Bronchial epithelial cell (primary cell): ENCODE results near the gene PSORS1C2. TPM values are rescaled to one million over a fixed set of nuclear protein-coding genes. Genes with fewer than 3 reads are reported as not detected.

ENCODE experiments used
- DNase-seq: peaks from one replicate; pipeline ENCODE4 v3.0.0-alpha.2; 2010; ENCODE audit warnings: low read depth
- FAIRE-seq: peaks from 2 replicates; lab custom pipeline; 2011; peaks lifted over from hg19 to GRCh38; lab: Jason Lieb, UNC
- H3K27me3 ChIP-seq: 2 replicates; pipeline ENCODE4 v1.5.1; 2011; ENCODE audit warnings: low read length; ENCODE audit not compliant: control insufficient read depth, insufficient read depth
- H3K36me3 ChIP-seq: 2 replicates; pipeline ENCODE4 v1.5.1; 2011; ENCODE audit warnings: low read length; ENCODE audit not compliant: control insufficient read depth, insufficient read depth
- H3K4me3 ChIP-seq: 2 replicates; pipeline ENCODE4 v1.5.1; 2011; ENCODE audit warnings: mild to moderate bottlenecking, low read depth, low read length, control low read depth
- total RNA-seq: library from RNA; depleted of rRNA; stranded (reverse); fragments of >200 nt; gene quantifications from 2 replicates; pipeline ENCODE4 v1.2.1, GENCODE V29; 2014
- TF ChIP-seq, protein P1 (sequence below): IDR thresholded peaks from 2 replicates; pipeline ENCODE4 v1.5.1; 2011; ENCODE audit warnings: mild to moderate bottlenecking, moderate library complexity, low read length, control low read depth, inconsistent platforms; ENCODE audit not compliant: insufficient read depth, severe bottlenecking

The PSORS1C2 gene
- total RNA-seq, 1 donor from 2014 or later = not detected

DNA sequence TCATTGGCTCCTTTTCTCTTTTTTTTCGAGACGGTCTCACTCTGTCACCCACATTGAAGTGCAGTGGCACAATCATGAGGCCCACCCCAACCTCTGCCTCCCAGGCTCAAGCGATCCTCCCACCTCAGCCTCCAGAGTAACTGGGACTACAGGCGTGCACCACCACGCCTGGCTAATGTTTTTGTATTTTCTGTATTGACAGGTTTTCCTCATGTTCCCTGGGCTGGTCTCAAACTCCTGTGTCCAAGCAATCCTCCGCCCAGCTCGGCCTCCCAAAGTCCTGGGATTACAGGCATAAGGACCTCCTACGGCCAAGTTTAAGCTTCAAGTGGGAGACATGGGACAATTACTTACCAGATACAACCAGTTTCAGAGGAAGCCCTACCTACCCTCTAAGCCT, 41.0 kb upstream of the PSORS1C2 start:
- no peaks in the 10 kb centered on the region for H3K27me3 ChIP-seq
- TF ChIP-seq, protein P1, sequence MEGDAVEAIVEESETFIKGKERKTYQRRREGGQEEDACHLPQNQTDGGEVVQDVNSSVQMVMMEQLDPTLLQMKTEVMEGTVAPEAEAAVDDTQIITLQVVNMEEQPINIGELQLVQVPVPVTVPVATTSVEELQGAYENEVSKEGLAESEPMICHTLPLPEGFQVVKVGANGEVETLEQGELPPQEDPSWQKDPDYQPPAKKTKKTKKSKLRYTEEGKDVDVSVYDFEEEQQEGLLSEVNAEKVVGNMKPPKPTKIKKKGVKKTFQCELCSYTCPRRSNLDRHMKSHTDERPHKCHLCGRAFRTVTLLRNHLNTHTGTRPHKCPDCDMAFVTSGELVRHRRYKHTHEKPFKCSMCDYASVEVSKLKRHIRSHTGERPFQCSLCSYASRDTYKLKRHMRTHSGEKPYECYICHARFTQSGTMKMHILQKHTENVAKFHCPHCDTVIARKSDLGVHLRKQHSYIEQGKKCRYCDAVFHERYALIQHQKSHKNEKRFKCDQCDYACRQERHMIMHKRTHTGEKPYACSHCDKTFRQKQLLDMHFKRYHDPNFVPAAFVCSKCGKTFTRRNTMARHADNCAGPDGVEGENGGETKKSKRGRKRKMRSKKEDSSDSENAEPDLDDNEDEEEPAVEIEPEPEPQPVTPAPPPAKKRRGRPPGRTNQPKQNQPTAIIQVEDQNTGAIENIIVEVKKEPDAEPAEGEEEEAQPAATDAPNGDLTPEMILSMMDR = no peak
- FAIRE-seq (no peak), DNase-seq (no peak)
- no peak overlapping the region for H3K4me3 ChIP-seq
- peaks cover 5% of the 10 kb centered on the region for H3K36me3 ChIP-seq

DNA sequence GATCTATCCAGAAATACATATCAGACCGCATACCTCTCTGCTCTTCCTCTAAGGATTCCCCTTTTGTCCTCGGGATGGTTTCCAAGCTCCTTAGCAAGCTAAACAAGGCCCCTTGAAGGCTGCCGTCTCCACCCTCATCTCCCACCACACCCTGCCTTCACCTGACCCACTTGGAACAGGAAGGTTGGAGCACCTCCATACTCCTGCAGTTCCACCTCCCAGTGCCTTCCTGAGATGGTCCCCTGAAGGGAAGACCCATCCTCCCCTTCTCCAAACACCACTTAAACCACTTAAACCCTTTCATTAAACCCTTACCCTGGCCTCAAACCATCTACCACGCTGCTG, 40.1 kb upstream of the PSORS1C2 start:
- Histone ChIP-seq H3K4me3 (no peak overlapping the region), H3K36me3 (peaks cover 5% of the 10 kb centered on the region), H3K27me3 (no peaks in the 10 kb centered on the region)
- DNase-seq = no peak
- TF ChIP-seq, protein P1 = no peak
- no peak for FAIRE-seq

DNA sequence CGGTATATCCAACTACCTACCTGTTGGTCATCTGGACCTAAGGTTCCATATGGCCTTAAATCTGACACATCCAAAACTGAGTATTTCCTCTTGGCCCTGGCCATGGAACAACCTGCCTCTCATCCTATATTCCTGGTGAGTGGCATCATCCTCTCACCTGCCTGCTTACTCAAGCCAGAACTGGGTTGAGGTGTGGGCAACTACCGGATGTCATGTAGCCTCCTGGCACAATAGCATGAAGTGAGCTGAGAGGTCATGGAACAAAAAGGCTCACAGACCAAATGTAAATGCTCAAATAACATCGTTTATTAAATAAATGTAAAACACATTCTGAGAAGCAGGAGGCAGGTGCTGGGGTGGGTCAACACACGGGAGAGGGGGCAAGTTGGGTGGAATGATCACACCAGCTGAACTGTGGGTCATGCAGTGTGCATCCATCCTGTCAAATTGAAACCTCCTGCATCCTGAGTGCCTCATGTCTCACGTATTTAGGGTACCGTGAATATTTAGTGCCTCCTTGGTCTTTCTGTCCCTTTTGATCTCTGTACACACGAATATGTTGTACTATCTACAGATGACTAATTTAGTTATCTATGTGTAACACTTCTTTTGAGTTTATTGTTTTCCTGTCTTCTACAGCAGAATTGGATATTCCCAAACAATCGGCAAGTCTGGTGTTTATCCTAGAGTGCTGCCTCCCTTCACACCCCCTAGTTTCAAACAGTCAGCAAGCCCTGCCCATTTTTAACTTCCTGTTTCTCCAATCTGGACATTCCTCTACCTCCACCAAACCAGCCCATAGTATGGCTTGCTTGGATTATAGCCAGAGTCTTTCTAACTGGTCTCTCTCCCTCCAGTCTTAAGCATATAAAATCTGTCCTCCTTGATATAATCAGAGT, 39.5 kb upstream of the PSORS1C2 start:
- FAIRE-seq (no peak), DNase-seq (peak; percentile 33)
- peaks cover 5% of the 10 kb centered on the region for H3K36me3 ChIP-seq
- no peak overlapping the region for H3K4me3 ChIP-seq
- TF ChIP-seq, protein P1 = no peak
- H3K27me3 ChIP-seq = no peaks in the 10 kb centered on the region

DNA sequence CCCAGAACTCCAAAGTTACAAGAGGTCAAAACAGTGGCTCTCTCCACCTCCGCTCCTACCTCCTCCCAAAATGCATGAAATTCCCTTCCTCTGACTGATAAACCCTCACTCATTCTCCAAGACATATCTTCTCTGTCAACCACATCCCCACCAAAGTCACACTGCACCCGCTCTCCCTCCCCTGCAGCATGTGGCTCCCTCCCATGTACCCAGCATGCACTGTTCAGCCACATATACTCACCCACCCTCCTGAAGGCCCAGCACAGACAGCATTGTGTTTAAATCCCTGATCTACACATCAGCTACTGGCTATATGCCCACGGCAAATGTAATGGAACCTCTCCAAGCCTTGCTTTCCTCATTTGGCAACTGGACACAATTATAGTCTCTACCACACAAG, 37.1 kb upstream of the PSORS1C2 start:
- H3K4me3 ChIP-seq = no peak overlapping the region
- DNase-seq = no peak
- FAIRE-seq = no peak
- H3K36me3 ChIP-seq = peaks cover 5% of the 10 kb centered on the region
- no peaks in the 10 kb centered on the region for H3K27me3 ChIP-seq
- TF ChIP-seq, protein P1 = no peak

DNA sequence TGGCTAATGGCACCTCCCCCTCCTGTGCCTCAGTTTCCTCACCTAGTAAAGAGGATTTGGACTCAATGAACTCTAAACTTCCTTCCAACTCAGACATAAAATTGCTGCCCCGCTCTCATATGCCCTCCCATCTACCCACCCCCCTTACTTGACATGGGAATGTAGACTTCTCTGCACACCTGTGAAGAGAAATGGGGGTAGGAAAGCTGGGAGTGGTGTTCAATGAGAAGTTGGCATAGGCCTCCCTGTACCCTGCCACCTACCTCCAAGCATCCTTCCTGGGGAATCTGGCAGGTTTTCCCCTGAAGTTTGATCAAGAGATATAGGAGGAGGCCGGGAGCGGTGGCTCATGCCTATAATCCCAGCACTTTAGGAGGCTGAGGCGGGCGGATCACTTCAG, 35.5 kb upstream of the PSORS1C2 start:
- H3K4me3 ChIP-seq = no peak overlapping the region
- TF ChIP-seq, protein P1 = no peak
- FAIRE-seq = no peak

More for the DNA sequence above, 35.5 kb upstream of the PSORS1C2 start:
- DNase-seq = no peak
- Histone ChIP-seq H3K36me3 (peaks cover 3% of the 10 kb centered on the region), H3K27me3 (no peaks in the 10 kb centered on the region)
